ENCODE data around the gene SLC38A10. TPM values are rescaled to one million over a fixed set of nuclear protein-coding genes. Genes with fewer than 3 reads are reported as not detected.

The SLC38A10 gene
- total RNA-seq, 1 donor from 2014 or later: 97.1 TPM

DNA sequence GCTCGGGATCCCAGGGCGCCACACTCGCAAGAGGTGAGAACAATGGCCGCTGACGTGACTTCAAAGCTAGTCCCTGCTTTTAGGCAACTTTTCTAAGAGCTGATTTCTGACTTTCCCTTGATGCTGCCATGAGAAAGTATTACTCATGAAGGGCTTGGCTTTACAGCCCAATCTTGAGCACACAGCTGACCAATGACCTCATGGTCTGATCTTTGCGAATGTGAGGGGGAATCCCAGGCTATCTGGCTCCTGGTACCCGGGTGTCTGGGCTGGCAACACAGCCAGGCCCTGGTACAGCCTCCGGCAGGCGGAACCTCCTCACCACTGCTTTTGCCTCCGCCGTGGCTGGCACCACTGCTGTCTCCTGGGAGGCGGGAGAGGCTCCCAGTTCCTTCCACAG lies 38.5 kb downstream of the SLC38A10 start:
- DNase-seq (no peak), ATAC-seq (ENCODE audit: low read depth) (no peak)
- Mint-ChIP-seq H3K9me3 (no peaks in the 10 kb centered on the region), H3K4me3 (no peak overlapping the region), H3K27ac (no peak overlapping the region), H3K4me1 (peaks cover 13% of the 10 kb centered on the region), H3K36me3 (ENCODE audit: low read depth) (peaks cover 68% of the 10 kb centered on the region), H3K27me3 (no peaks in the 10 kb centered on the region)
- ChIA-PET POLR2A (interaction anchor here (0.6 kb wide), 1 partner anchor 424 kb away, joined by 6 read pairs; no protein-coding TSS in a partner anchor), CTCF (no interaction called here)
- TF ChIP-seq, protein P1, sequence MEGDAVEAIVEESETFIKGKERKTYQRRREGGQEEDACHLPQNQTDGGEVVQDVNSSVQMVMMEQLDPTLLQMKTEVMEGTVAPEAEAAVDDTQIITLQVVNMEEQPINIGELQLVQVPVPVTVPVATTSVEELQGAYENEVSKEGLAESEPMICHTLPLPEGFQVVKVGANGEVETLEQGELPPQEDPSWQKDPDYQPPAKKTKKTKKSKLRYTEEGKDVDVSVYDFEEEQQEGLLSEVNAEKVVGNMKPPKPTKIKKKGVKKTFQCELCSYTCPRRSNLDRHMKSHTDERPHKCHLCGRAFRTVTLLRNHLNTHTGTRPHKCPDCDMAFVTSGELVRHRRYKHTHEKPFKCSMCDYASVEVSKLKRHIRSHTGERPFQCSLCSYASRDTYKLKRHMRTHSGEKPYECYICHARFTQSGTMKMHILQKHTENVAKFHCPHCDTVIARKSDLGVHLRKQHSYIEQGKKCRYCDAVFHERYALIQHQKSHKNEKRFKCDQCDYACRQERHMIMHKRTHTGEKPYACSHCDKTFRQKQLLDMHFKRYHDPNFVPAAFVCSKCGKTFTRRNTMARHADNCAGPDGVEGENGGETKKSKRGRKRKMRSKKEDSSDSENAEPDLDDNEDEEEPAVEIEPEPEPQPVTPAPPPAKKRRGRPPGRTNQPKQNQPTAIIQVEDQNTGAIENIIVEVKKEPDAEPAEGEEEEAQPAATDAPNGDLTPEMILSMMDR (IDR thresholded peaks at IDR 0.05): no peak
- intact Hi-C loops (cut with micrococcal nuclease): no loop called here

DNA sequence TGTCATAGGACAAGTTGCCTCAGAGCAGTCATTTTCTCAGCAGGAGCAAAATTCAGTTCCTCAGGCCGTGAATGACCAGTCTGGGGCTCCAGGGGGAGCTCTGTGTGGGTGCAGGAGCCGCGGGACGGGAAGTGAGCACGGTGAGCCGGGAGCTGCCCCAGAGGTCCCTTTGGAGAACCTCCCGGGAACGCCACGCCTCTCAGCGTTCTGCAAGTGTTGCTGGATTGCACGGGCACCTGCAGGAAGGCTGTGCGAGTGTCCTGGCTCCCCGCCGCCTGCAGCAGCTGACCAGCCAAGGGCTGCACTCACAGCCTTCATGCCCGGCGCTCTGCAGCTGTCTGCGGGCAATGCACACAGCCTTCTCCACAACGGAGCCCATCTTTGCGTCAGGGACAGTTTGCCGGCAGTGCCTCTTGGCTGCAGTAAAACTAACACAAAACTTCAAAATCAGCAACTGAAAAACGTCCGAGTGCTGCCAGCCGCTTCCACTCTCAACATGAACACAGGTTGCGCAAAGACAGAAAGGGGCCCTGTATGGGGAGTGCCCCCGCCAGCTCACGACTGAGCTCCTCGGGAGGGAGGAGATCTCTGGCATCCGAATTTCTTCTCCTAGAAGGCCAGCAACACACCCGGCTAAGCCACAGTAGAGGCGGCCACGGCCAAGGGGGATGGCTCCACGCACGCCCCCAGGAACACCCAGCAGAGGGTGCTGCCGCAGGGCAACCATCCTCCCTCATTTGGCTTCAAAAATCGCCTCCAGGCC lies 40.0 kb downstream of the SLC38A10 start:
- no peak for DNase-seq
- Mint-ChIP-seq H3K4me1 (peaks cover 17% of the 10 kb centered on the region), H3K27me3 (no peaks in the 10 kb centered on the region), H3K9me3 (no peaks in the 10 kb centered on the region), H3K36me3 (ENCODE audit: low read depth) (peaks cover 66% of the 10 kb centered on the region), H3K27ac (no peak overlapping the region), H3K4me3 (no peak overlapping the region)
- intact Hi-C loops (cut with micrococcal nuclease): loop anchor here (5.0 kb wide), 2 partner anchors 132 to 297 kb away; partner anchors contain the start of gene FAAP100
- ChIA-PET CTCF (interaction anchor here (3.6 kb wide), 1 partner anchor 229 kb away, joined by 26 read pairs; no protein-coding TSS in a partner anchor), POLR2A (interaction anchor here (1.3 kb wide), 1 partner anchor 264 kb away, joined by 3 read pairs; no protein-coding TSS in a partner anchor)
- ATAC-seq (ENCODE audit: low read depth): no peak
- TF ChIP-seq, protein P1 (IDR thresholded peaks at IDR 0.05): no peak

DNA sequence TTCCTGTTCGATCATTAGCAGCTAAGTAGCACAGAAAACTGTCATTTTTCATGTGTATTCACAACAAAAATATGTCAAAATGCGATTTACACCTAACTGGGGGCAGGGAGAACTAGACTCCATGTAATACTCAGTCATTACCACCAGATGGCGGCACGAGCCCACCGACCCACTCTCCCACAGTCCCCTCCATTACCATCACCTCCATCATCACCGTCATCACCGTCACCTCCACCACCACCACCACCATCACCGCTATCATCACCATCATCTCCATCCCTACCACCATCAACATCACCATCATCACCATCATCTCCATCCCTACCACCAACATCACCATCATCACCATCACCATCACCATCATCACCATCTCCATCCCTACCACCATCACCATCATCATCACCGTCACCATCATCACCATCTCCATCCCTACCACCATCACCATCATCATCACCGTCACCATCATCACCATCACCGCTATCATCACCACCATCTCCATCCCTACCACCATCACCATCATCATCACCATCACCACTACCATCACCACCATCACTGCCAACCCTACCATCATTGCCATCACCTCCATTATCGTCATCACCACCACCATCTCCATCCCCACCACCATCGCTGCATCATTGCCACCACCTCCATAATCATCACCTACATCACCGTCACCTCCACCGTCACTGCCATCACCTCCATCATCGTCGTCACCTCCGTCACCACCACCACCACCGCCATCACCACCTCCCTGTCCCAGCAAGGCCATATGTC lies 41.6 kb downstream of the SLC38A10 start:
- CTCF ChIA-PET: interaction anchor here (0.8 to 3.6 kb wide), 7 partner anchors 14 to 348 kb away, joined by 3 to 26 read pairs (median 5); partner anchors contain the start of genes CEP131, NDUFAF8, SLC38A10 and TEPSIN
- peak; percentile 35 for DNase-seq
- Mint-ChIP-seq H3K4me1 (peaks cover 11% of the 10 kb centered on the region), H3K27me3 (no peaks in the 10 kb centered on the region), H3K4me3 (no peak overlapping the region), H3K36me3 (ENCODE audit: low read depth) (peaks cover 59% of the 10 kb centered on the region), H3K27ac (no peak overlapping the region), H3K9me3 (no peaks in the 10 kb centered on the region)
- ATAC-seq (ENCODE audit: low read depth): peak; percentile 88
- POLR2A ChIA-PET: interaction anchor here (1.0 kb wide), 1 partner anchor 264 kb away, joined by 6 read pairs; no protein-coding TSS in a partner anchor
- intact Hi-C loops (cut with micrococcal nuclease): loop anchor here (1.0 to 5.0 kb wide), 6 partner anchors 41 to 348 kb away; partner anchors contain the start of genes FAAP100 and SLC38A10
- TF ChIP-seq, protein P1 (IDR thresholded peaks at IDR 0.05): no peak

DNA sequence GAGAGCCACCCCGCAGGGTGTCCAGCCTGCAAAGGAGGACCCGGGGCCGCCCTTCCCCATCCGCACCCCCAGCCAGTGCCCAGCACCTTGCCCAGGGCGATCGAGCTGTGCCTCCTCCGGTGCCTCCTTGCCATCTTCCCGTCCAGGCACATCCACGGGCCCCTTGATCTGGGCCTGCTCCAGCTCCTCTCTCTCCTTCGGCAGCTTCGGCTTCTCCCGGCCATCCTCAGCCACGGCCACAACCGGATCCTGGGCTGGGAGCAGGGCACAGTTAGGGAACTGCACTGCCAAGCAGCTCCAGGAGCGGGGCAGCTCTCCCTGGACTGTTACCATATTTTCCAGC lies 42.1 kb downstream of the SLC38A10 start:
- peaks cover 55% of the 10 kb centered on the region for H3K36me3 Mint-ChIP-seq (ENCODE audit: low read depth)
- intact Hi-C loops (cut with micrococcal nuclease): loop anchor here (1.0 to 5.0 kb wide), 6 partner anchors 42 to 348 kb away; partner anchors contain the start of genes FAAP100 and SLC38A10
- no peaks in the 10 kb centered on the region for H3K9me3 Mint-ChIP-seq
- TF ChIP-seq, protein P1 (IDR thresholded peaks at IDR 0.05): no peak
- no peak overlapping the region for H3K27ac Mint-ChIP-seq
- H3K4me1 Mint-ChIP-seq: peaks cover 11% of the 10 kb centered on the region
- no peak for DNase-seq
- ChIA-PET POLR2A (interaction anchor here (0.6 to 1.0 kb wide), 2 partner anchors 260 to 265 kb away, joined by 3 to 6 read pairs; partner anchors contain the start of gene ACTG1), CTCF (interaction anchor here (0.8 to 3.6 kb wide), 6 partner anchors 14 to 348 kb away, joined by 3 to 26 read pairs (median 5); partner anchors contain the start of genes CEP131, NDUFAF8 and TEPSIN)
- no peak overlapping the region for H3K4me3 Mint-ChIP-seq
- no peak for ATAC-seq (ENCODE audit: low read depth)
- no peaks in the 10 kb centered on the region for H3K27me3 Mint-ChIP-seq

All from activated B cell treated with CpG ODN at 0.5 μM for 24 hours (primary cell).